Breast epithelium (tissue), 4 donors: ENCODE data around the gene CLEC17A. TPM values are rescaled to one million over a fixed set of nuclear protein-coding genes. Genes with fewer than 3 reads are reported as not detected.
"Not testable (repeated sequence)": the region's sequence is repeated elsewhere in the genome, so short reads cannot be mapped to it uniquely, and the experiment has no call there.

Source experiments
- DNase-seq, 2 donors: peaks; one replicate each; pipeline ENCODE4 v3.0.0-alpha.2; 2019; ENCODE audit warnings: low spot score in 2 of 2
- H3K27ac ChIP-seq, 2 donors: fragments of 200-600 bp; sonication (generic) in 1 of 2; one replicate each; pipeline ENCODE4 v1.5.1; 2016 to 2019; ENCODE audit warnings: mild to moderate bottlenecking in 1 of 2
- H3K27me3 ChIP-seq, 2 donors: fragments of 200-600 bp; sonication (generic) in 1 of 2; one replicate each; pipeline versions ENCODE4 v1.5.1 to v1.6.0; 2017 to 2019; ENCODE audit warnings: control low read depth in 1 of 2, mild to moderate bottlenecking in 1 of 2
- H3K36me3 ChIP-seq: fragments of 200-600 bp; one replicate; pipeline ENCODE4 v1.5.1; 2019
- H3K4me1 ChIP-seq, 2 donors: fragments of 200-600 bp; sonication (generic); one replicate each; pipeline ENCODE4 v1.5.1; 2016 to 2019; ENCODE audit warnings: control low read depth in 1 of 2
- H3K4me3 ChIP-seq, 3 donors: fragments of 200-600 bp; sonication (generic); 1 replicate in 2 of 3; 2 replicates in 1 of 3; pipeline ENCODE4 v1.5.1; 2016 to 2019; ENCODE audit warnings: mild to moderate bottlenecking in 3 of 3, moderate library complexity in 2 of 3
- H3K9me3 ChIP-seq, 2 donors: fragments of 200-600 bp; sonication (generic) in 1 of 2; one replicate each; pipeline ENCODE4 v1.5.1; 2016 to 2019; ENCODE audit warnings: control low read depth in 1 of 2
- POLR2A ChIP-seq: fragments of 450-650 bp; IDR thresholded peaks from one replicate; pipeline ENCODE4 v1.6.1; 2016; ENCODE audit warnings: antibody characterized with exemption, mild to moderate bottlenecking, moderate library complexity
- POLR2AphosphoS5 ChIP-seq, 3 donors: sonication (generic); formaldehyde crosslinking; IDR thresholded peaks; one replicate each; pipeline ENCODE4 v1.6.1; 2017; ENCODE audit warnings: antibody characterized with exemption in 3 of 3
- intact Hi-C: fragments of 100-400 bp; cut with DNase I; formaldehyde crosslinking; loops from one replicate; pipeline ENCODE4 v1.15.1; 2023; ENCODE audit warnings: low total_unique reads
- total RNA-seq, 3 donors: library from RNA; depleted of rRNA; stranded (reverse); fragments of >200 nt; gene quantifications; one replicate each; pipeline ENCODE4 v1.1.0, GENCODE V29; 2016
- TF ChIP-seq, protein P1 (sequence below), 3 donors: fragments of 450-650 bp; IDR thresholded peaks; one replicate each; pipeline ENCODE4 v1.5.1; 2016 to 2017; ENCODE audit warnings: antibody characterized with exemption in 3 of 3, mild to moderate bottlenecking in 3 of 3, moderate library complexity in 3 of 3

Gene CLEC17A, protein sequence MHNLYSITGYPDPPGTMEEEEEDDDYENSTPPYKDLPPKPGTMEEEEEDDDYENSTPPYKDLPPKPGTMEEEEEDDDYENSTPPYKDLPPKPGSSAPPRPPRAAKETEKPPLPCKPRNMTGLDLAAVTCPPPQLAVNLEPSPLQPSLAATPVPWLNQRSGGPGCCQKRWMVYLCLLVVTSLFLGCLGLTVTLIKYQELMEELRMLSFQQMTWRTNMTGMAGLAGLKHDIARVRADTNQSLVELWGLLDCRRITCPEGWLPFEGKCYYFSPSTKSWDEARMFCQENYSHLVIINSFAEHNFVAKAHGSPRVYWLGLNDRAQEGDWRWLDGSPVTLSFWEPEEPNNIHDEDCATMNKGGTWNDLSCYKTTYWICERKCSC
- total RNA-seq, result not detected

DNA sequence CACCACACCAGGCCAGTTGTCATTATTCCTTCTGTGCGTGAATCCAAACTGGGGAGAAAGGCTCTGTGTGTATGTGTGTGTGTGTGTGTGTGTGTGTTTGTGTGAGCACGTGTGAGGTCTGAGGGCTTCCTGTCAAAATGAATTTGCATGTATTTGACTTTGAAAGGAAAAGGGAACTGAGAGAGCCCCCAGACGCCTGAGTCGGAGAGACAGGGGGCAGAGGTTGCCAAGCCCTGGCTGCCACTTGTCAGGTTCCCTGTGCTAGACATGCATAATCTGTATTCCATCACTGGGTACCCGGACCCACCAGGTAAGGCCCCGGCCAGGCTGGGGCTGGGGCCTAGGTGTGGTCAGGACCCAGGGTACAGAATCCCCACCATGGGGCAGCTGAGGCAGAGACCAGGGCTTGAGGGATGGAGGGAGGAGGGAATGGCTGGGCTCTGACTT lies at the start of gene CLEC17A:
Gene CLEC17A, plus strand, starts transcription at position 191 of the 447 bp plus-strand sequence. Its CDS starts 77 bp downstream, at position 268.
- Histone ChIP-seq H3K4me1 (no peaks in the 10 kb centered on the region), H3K27me3 (no peaks in the 10 kb centered on the region), H3K36me3 (no peaks in the 10 kb centered on the region), H3K9me3 (no peaks in the 10 kb centered on the region), H3K4me3 (no peak within 1 kb of the TSS), H3K27ac (no peak within 1 kb of the TSS)
- TF ChIP-seq POLR2AphosphoS5 (IDR thresholded peaks at IDR 0.05) (no peak), POLR2A (no peak)
- TF ChIP-seq, protein P1, sequence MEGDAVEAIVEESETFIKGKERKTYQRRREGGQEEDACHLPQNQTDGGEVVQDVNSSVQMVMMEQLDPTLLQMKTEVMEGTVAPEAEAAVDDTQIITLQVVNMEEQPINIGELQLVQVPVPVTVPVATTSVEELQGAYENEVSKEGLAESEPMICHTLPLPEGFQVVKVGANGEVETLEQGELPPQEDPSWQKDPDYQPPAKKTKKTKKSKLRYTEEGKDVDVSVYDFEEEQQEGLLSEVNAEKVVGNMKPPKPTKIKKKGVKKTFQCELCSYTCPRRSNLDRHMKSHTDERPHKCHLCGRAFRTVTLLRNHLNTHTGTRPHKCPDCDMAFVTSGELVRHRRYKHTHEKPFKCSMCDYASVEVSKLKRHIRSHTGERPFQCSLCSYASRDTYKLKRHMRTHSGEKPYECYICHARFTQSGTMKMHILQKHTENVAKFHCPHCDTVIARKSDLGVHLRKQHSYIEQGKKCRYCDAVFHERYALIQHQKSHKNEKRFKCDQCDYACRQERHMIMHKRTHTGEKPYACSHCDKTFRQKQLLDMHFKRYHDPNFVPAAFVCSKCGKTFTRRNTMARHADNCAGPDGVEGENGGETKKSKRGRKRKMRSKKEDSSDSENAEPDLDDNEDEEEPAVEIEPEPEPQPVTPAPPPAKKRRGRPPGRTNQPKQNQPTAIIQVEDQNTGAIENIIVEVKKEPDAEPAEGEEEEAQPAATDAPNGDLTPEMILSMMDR (IDR thresholded peaks at IDR 0.05), result no peak
- intact Hi-C loops, result no loop called here
- no peak for DNase-seq

DNA sequence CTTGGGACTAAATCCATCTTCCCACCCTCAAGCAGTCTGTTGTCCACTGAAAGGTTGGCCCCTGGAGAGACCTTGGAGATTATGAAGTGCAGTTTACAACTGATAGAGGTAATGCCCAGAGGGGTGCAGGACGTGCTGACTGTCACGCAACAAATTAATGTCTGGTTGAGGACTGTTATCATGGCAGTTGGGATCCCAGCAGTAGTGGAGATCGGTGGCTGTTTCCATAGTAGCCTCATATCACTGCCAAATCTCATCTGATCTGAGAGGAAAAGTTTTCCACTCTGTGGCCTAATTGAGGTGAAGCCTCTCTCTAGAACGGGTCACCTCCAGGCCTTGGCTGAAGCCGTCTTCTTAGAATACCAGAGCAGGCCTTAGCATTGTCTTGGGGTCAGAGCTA lies 49.4 kb upstream of the CLEC17A start:
- Histone ChIP-seq H3K4me3 (no peak overlapping the region), H3K9me3 (no peaks in the 10 kb centered on the region), H3K4me1 (peaks cover 0 to 9% of the 10 kb centered on the region in 2 donors), H3K27me3 (no peaks in the 10 kb centered on the region), H3K27ac (peak overlapping the region in 1 of 2 donors; percentile 24), H3K36me3 (no peaks in the 10 kb centered on the region)
- intact Hi-C loops, result no loop called here
- no peak for DNase-seq
- no peak for TF ChIP-seq POLR2AphosphoS5 (IDR thresholded peaks at IDR 0.05)
- TF ChIP-seq POLR2A, result no peak
- TF ChIP-seq, protein P1 (IDR thresholded peaks at IDR 0.05), result no peak

DNA sequence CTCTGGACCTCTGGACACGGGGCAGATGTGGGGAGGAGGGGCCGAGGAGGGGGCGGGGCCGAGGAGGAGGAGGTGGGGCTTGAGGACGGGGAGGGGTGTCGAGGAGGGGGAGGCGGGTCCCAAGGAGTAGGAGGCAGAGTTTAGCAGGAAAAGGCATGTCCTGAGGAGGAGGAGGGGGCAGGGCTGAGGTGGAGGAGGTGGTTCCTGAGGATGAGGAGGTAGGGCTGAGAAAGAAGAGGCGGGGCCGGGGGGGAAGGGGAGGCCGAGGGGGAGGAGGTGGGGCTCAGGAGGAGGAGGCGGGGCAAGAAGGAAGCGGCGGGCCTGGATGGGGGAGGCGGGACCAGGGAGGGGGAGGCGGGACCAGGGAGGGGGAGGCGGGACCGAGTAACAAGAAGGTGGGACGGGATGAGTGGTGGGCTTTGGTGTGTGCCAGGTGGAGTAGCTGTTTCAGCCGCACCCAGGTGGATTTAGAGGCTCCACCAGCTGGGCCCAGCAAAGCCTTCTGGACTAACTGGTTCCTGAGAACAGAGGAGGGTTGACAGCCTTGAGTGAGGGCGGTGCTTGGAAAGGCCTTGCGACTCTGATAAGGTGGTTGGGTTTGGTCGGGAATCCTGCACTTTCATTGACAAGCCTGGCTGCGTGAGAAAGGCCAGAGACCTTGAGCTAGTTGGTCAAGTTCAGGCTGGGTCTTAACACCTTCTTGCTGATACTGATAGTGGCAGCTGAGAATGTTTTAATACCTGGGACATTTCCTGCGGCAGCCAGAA lies 45.8 kb upstream of the CLEC17A start:
- intact Hi-C loops, result no loop called here
- H3K4me1 ChIP-seq, result no peaks in the 10 kb centered on the region
- H3K36me3 ChIP-seq, result no peaks in the 10 kb centered on the region
- DNase-seq, result peak; percentile 66 to 78
- H3K4me3 ChIP-seq, result peak overlapping the region in 2 of 3 donors; percentile 27 to 33
- TF ChIP-seq, protein P1 (IDR thresholded peaks at IDR 0.05), result no peak
- TF ChIP-seq POLR2AphosphoS5 (IDR thresholded peaks at IDR 0.05) (no peak), POLR2A (no peak)
- no peaks in the 10 kb centered on the region for H3K9me3 ChIP-seq
- no peaks in the 10 kb centered on the region for H3K27me3 ChIP-seq
- H3K27ac ChIP-seq, result peak overlapping the region; percentile 55 to 68

DNA sequence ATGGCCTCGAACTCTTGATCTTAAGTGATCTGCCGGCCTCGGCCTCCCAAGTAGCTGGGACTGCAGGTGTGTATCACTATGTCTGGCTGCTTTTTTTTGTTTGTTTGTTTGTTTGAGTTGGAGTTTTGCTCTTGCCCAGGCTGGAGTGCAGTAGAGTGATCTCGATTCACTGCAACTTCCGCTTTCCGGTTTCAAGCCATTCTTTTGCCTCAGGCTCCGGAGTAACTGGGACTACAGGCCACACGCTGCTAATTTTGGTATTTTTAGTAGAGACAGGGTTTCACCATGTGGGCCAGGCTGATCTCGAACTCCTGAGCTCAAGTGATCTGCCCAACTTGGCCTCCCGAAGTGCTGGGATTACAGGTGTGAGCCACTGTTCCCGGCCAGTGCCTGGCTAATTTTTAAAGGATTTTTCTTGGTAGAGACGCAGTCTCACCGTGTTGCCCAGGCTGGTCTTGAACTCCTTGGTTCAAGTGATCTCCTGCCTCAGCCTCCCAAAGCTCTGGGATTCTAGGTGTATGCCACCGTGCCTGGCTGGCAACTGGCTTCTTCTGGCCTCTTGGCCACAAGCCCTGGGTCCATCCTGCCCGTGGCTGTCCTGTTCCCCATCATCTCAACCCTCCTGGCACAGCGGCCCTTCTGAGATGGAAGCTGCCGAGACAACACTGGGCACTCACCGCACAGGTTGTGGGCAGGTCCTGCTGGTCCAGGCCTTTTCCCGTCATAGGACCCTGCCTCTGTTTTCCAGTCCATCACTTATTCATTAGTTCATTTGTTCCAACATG lies 42.0 kb upstream of the CLEC17A start:
- no peaks in the 10 kb centered on the region for H3K27me3 ChIP-seq
- no peak for DNase-seq
- H3K36me3 ChIP-seq, result no peaks in the 10 kb centered on the region
- peaks cover 5 to 9% of the 10 kb centered on the region in 2 donors for H3K4me1 ChIP-seq
- no peaks in the 10 kb centered on the region for H3K9me3 ChIP-seq
- intact Hi-C loops, result no loop called here
- H3K27ac ChIP-seq, result peak overlapping the region in 1 of 2 donors; percentile 10
- no peak overlapping the region for H3K4me3 ChIP-seq
- TF ChIP-seq POLR2AphosphoS5 (IDR thresholded peaks at IDR 0.05) (no peak), POLR2A (no peak)
- TF ChIP-seq, protein P1 (IDR thresholded peaks at IDR 0.05), result no peak

DNA sequence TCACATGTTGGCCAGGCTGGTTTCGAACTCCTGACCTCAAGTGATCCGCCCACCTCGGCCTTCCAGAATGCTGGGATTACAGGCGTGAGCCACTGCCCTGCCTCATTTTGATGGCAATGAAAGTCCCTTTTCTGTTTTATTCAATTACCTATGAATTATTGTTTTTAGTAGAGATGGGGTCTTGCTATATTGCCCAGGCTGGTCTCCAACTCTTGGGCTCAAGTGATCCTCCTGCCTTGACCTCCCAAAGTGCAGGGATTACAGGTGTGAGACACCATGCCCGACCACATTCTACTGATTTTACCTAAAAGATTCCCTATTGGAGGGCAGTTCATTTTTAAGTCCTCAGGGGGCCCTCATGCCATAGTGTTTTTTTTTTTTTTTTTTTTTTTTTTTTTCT lies 40.9 kb upstream of the CLEC17A start:
- H3K4me3 ChIP-seq, H3K27ac ChIP-seq, H3K27me3 ChIP-seq, H3K9me3 ChIP-seq, H3K4me1 ChIP-seq, intact Hi-C loops, DNase-seq, H3K36me3 ChIP-seq: not testable (repeated sequence)
